SK-MEL-5 (cell line): ENCODE measurements around the gene SKA1. TPM values are rescaled to one million over a fixed set of nuclear protein-coding genes. Genes with fewer than 3 reads are reported as not detected.
"Not testable (repeated sequence)": the region's sequence is repeated elsewhere in the genome, so short reads cannot be mapped to it uniquely, and the experiment has no call there.

ENCODE experiments used
- DNase-seq: peaks from one replicate; pipeline ENCODE4 v3.0.0-alpha.2; 2016; ENCODE audit warnings: low read depth, low spot score
- in situ Hi-C: cut with HindIII; loops from 2 replicates; pipeline ENCODE4 v1.10.0; 2016; ENCODE audit warnings: low sequenced_read_pairs, high pct_unique_total_duplicates, low pct_unique_long_range_greater_than_20kb
- total RNA-seq: library from RNA; depleted of rRNA; stranded (reverse); fragments of >200 nt; shearing (Covaris generic); gene quantifications from 2 replicates; pipeline ENCODE4 v1.2.3, GENCODE V29; 2014; rRNA removed

Gene SKA1
- total RNA-seq, 1 experiment from 2014 or later, result 23.8 TPM

DNA sequence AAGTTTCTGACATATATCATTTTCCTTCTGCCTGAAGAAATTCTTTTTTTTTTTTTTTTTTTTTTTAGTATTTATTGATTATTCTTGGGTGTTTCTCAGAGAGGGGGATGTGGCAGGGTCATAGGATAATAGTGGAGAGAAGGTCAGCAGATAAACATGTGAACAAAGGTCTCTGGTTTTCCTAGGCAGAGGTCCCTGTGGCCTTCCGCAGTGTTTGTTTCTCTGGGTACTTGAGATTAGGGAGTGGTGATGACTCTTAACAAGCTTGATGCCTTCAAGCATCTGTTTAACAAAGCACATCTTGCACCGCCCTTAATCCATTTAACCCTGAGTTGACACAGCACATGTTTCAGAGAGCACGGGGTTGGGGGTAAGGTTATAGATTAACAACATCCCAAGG lies 42.0 kb downstream of the SKA1 start:
- DNase-seq, in situ Hi-C loops: not testable (repeated sequence)

DNA sequence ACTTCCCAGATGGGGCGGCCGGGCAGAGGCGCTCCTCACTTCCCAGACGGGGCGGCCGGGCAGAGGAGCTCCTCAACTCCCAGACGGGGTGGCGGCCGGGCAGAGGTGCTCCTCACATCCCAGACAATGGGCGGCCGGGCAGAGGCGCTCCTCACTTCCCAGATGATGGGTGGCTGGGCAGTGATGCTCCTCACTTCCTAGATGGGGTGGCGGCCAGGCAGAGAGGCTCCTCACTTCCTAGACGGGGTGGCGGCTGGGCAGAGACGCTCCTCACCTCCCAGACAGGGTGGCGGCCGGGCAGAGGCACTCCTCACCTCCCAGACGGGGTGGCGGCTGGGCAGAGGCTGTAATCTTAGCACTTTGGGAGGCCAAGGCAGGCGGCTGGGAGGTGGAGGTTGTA lies 42.9 kb downstream of the SKA1 start:
- DNase-seq, in situ Hi-C loops: not testable (repeated sequence)

- DNase-seq, result no peak
- in situ Hi-C loops, result no loop called here
Measured at GRCh38 chr18:50418650-50419049, 43.8 kb downstream of the SKA1 start.

- in situ Hi-C loops, result no loop called here
- no peak for DNase-seq
Measured at GRCh38 chr18:50422286-50422898, 47.5 kb downstream of the SKA1 start.

- no peak for DNase-seq
- in situ Hi-C loops, result no loop called here
Measured at GRCh38 chr18:50424877-50425690, 50.2 kb downstream of the SKA1 start.

- no peak for DNase-seq
- in situ Hi-C loops, result no loop called here
Measured at GRCh38 chr18:50427896-50428295, 53.0 kb downstream of the SKA1 start.

GRCh38 chr18:50428531-50429206 lies 53.8 kb downstream of the SKA1 start:
- in situ Hi-C loops, result no loop called here
- DNase-seq, result no peak

- peak; percentile 44 for DNase-seq
- in situ Hi-C loops, result no loop called here
Measured at GRCh38 chr18:50429207-50429948, 54.5 kb downstream of the SKA1 start.

GRCh38 chr18:50432915-50433314 lies 58.1 kb downstream of the SKA1 start:
- DNase-seq, result no peak
- in situ Hi-C loops, result no loop called here

DNA sequence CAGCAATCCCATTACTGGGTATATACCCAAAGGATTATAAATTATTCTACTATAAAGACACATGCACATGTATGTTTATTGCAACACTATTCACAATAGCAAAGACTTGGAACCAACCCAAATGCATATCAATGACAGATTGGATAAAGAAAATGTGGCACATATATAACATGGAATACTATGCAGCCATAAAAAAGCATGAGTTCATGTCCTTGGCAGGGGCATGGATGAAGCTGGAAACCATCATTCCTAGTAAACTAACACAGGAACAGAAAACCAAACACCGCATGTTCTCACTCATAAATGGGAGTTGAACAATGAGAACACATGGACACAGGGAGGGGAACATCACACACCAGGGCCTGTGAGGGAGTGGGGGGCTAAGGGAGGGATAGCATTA lies 61.9 kb downstream of the SKA1 start:
- DNase-seq, in situ Hi-C loops: not testable (repeated sequence)

DNA sequence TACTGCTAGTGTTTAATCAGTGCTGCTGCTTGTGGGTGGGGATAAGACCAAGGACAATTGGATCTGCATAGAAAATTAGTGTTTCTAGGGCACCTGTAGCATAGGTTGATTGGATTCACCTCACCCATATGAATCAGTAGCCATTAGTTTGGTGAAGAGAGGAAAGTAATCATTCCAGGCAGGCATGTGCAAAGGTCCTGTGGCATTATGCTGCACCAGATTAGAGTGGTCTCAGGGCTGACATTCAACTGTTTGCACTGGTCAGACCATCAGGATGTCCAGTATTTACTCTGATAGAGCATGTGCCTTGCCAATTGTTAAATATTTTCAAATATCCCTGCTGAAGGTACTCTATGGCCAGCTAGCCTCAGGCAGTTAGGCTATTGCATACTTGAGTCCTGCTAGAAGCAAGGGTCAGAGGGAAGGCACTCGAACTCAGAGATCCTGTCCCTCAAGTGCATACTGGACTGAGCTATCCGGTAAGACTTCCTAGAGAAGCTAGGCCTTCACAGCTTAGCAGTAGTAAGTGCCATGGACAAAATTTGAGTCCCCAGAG lies 64.7 kb downstream of the SKA1 start:
- no peak for DNase-seq
- in situ Hi-C loops, result no loop called here

- in situ Hi-C loops, result no loop called here
Measured at GRCh38 chr18:50441016-50441415, 66.2 kb downstream of the SKA1 start.

GRCh38 chr18:50441501-50441900 lies 66.7 kb downstream of the SKA1 start:
- DNase-seq, result no peak
- in situ Hi-C loops, result no loop called here

More at GRCh38 chr18:50441016-50441415, 66.2 kb downstream of the SKA1 start:
- DNase-seq, result no peak

Other genes with a start within 250 kb of the SKA1 start
- gene MYO5B, start 179.9 kb upstream of the SKA1 start, total RNA-seq, result 0.48 and 0.66 TPM in 2 replicates
- gene CFAP53, start 108.6 kb upstream of the SKA1 start, total RNA-seq, result 0.11 and 0.35 TPM in 2 replicates
- gene MBD1, start 93.5 kb upstream of the SKA1 start, total RNA-seq, result 37.0 and 38.2 TPM in 2 replicates
- gene CXXC1, start 87.4 kb upstream of the SKA1 start, total RNA-seq, result 14.9 and 19.4 TPM in 2 replicates
- gene MAPK4, start 185.0 kb downstream of the SKA1 start, total RNA-seq, result 55.8 and 62.4 TPM in 2 replicates